GM21390 (cell line): Measurements from ENCODE around the gene GLI3.

Experiments
- ATAC-seq: cut with Tn5 transposase; IDR thresholded peaks from one replicate; pipeline ENCODE4 v1.9.1; 2021; ENCODE audit not compliant: unreplicated experiment

The GLI3 gene

GRCh38 chr7:42144604-42145003, 92.4 kb downstream of the GLI3 start:
- ATAC-seq, result no peak

GRCh38 chr7:42143711-42144600, 93.1 kb downstream of the GLI3 start:
- no peak for ATAC-seq

DNA sequence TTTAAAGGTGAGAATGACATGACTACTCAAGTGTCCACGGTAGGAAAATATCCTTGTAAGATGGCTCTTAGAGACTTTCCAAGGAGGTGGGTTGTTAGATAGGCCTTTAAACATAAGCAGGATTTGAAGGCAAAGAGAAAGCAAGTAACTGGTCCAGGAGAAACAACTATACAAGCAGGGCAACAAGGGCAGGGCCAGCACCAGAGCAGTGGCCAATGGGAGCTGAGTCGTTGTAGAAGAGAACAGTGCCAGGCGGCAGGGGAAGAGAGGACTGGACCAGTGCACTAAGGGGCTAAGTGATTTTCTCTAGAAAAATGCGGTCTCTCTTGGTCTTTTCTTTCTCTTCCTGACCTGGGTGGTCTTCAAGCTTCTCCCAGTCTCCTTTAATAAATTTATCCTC, 94.9 kb downstream of the GLI3 start:
- ATAC-seq, result no peak

GRCh38 chr7:42139751-42140150, 97.3 kb downstream of the GLI3 start:
- ATAC-seq, result no peak

- ATAC-seq, result no peak
Observed at GRCh38 chr7:42138691-42139090, 98.3 kb downstream of the GLI3 start.

- ATAC-seq, result no peak
Observed at GRCh38 chr7:42137941-42138340, 99.1 kb downstream of the GLI3 start.

DNA sequence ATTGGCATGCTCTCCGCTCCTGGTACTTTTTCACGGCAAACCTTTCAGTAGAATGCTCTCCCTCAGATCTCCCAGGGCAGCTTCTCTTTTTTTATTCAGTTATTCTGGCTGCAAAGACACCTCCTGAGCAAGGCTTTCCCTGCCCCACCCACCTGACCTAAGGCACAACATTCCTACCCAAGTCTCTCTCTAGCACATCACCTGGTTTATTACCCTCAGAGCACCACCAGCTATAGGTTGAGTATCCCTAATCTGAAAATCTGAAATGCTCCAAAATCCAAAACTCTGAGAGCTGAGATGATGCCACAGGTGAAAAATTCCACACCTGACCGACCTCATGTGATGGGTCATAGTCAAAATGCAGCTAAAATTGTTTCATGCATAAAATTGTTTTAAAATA, 99.6 kb downstream of the GLI3 start:
- no peak for ATAC-seq

GRCh38 chr7:42135728-42136127, 101.3 kb downstream of the GLI3 start:
- ATAC-seq, result no peak

DNA sequence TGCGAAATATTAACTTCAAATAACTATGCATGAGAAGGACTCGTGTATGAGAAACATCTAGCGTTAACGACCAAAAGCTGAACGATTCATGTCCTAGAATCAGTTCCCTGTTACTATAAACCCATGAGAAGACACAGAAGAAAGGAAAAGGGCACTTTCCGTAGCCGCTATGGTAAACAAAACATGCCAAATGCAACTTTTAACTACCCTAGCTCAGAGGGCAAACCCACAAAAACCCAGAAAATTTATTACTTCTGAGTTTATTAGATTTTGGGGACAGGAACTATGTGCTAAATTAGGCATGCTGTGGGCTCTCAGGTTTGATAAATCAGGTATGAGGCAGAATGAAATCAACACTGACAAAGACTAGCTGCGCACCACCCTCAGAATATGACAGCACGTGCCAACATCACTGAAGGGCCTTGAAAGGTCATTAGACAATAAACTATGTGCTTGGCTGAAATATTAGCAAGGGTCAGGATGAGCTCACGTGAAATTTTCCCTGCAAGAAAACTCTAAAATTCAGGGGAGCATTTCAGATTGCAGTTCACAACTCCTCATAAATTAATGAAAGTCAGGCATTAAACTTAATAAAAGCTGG, 102.6 kb downstream of the GLI3 start:
- no peak for ATAC-seq

DNA sequence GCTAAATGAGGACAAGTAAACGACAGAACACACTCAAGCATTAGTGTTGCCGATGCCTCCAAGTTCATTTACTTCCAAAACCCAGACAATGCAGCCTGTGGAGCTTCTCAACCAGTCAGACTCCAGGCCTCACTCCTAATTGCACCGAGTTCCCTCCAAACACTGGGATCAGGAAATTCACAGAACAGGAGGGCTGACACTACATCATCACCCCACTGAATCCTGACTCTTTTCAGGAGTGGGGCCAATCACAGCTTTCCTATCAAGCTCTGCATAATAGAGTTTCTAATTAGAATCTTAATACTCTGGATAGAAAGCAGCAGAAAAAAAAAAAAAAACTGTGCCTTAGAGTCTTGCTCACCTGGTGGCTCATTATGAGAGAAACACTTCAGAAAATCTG, 103.7 kb downstream of the GLI3 start:
- no peak for ATAC-seq

DNA sequence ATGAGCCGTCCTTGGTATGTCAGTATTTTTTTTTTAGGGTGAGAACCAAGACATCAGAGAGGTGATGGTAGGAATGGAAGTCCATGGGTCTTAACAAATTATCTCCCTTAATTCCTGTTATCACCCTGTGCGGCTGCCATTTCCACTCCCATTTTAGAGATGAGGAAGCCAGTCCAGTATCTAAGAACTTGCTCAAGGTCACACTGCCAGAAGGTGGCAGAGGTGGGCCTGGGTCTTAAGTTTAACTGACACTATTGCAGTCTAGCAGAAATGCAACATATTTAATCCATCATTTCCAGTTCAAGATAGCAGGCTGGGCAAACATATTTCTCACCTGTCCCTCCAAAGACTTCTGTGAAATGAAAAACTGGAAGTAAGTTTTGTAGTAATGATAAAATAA, 108.3 kb downstream of the GLI3 start:
- ATAC-seq, result no peak

DNA sequence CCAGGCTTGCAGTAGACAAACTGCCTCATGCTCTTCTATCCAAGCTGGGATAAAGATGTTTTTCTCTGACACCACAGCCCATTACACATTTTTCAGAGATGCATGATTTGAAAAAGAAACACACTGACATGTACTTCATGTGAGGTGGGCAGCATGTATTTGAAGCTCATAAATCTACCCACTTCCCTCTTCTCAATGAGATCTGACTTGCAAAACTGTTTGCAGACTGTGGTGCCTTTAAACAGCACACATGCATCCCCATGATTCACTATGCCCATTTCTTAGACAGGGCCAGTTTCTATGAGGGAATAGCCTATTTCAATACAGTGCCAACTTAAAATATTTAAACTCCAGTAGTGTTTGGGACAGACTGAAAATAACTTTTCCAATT, 109.8 kb downstream of the GLI3 start:
- no peak for ATAC-seq

- ATAC-seq, result no peak
Observed at GRCh38 chr7:42126475-42127231, 110.4 kb downstream of the GLI3 start.

DNA sequence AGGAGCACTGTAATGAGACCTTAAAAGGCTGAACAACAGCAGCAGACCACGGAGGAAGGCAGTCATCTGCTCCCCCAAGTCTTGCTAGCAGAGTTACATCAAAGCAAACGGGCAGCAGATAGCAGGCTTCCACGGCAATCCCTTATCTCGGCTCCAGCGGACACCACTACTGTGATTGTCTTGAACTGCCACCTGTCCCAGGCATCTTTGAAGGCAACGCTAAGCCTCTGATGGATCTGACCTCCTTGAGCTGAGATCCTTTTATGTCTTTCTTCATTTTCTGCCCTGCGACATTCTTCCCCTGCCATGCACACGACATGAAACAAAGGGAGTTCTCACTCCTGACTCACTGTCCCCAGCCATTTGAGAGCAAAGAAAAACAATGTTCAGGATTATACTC, 111.7 kb downstream of the GLI3 start:
- no peak for ATAC-seq

- no peak for ATAC-seq
Observed at GRCh38 chr7:42123716-42124115, 113.3 kb downstream of the GLI3 start.

DNA sequence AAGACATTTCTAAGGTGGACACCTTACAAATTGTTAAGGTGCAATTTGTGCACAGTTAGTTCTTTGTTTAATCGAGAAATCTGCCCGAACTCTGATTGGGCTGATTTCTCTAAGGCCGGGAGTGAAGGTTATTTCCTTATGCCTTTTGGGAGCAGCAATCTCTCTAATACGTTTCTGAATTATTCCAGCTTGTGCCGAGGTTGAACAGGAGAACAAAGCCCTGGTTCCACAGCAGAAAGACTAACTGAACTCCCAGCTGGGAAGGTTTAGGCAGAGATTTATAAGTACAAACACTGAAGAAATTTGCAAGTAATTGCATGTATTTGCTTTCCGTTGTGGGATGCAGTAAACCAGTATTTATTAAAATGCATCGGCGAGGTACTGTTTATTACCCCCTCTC, 116.8 kb downstream of the GLI3 start:
- no peak for ATAC-seq

DNA sequence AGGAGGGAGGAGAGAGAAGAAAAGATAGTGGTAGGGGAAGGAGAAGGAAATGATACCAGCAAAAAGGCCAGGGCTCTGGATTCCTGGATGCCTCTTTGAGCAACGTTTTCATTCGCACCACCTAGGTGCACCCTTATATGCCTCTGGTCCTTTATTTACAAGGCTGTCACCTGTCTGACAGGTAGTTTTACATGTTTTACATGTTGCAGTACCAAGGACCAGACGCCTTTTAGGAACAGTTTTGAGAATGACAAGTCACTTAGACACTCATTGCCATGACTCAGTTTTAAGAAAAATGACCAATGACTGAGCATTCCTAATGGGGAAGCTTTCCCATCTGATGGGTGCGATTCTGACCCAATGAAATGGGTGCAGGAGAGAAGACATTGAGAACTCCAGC, 119.8 kb downstream of the GLI3 start:
- ATAC-seq, result no peak

DNA sequence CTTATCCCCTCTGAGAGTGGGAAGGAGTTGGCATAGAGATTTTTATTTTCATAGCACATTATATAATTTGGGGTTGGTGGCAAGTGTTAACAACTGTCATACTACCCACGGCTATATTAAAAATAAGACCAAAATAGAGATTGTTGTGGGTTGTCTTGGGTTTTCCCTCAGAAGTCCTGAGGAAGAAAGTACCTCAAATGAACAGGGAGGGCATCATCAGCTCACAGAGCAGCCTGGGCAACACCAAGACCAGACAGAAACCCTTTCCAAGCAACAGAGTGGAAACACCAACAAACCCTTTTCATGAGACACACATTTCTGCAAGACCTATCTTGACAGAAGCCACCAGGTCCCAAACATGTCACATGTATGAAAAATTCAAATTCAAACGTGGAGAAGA, 121.2 kb downstream of the GLI3 start:
- ATAC-seq, result no peak

- ATAC-seq, result no peak
Observed at GRCh38 chr7:42110333-42110732, 126.7 kb downstream of the GLI3 start.

GRCh38 chr7:42108803-42109528, 128.0 kb downstream of the GLI3 start:
- no peak for ATAC-seq

- ATAC-seq, result no peak
Observed at GRCh38 chr7:42107484-42108240, 129.3 kb downstream of the GLI3 start.
